Subcutaneous abdominal adipose tissue (tissue), 5 donors: ENCODE results near the gene ERC1.

ENCODE experiments used
- H3K27ac ChIP-seq: one replicate; pipeline ENCODE4 v1.7.0; 2013; ENCODE audit warnings: low read depth, mild to moderate bottlenecking, inconsistent platforms, low read length, moderate library complexity
- H3K27me3 ChIP-seq, 5 donors: one replicate each; pipeline ENCODE4 v1.7.0; 2013; ENCODE audit warnings: low read length in 5 of 5, inconsistent platforms in 1 of 5; ENCODE audit not compliant: control insufficient read depth in 5 of 5, insufficient read depth in 4 of 5
- H3K36me3 ChIP-seq, 5 donors: one replicate each; pipeline ENCODE4 v1.7.0; 2013; ENCODE audit warnings: low read length in 5 of 5; ENCODE audit not compliant: control insufficient read depth in 5 of 5, insufficient read depth in 5 of 5
- H3K4me1 ChIP-seq, 5 donors: one replicate each; pipeline ENCODE4 v1.7.0; 2013; ENCODE audit warnings: low read length in 5 of 5, mild to moderate bottlenecking in 3 of 5, moderate library complexity in 1 of 5; ENCODE audit not compliant: control insufficient read depth in 5 of 5, insufficient read depth in 5 of 5
- H3K4me3 ChIP-seq, 5 donors: one replicate each; pipeline ENCODE4 v1.7.0; 2013; ENCODE audit warnings: low read length in 5 of 5, low read depth in 1 of 5
- H3K9ac ChIP-seq, 5 donors: one replicate each; pipeline ENCODE4 v1.7.0; 2013; ENCODE audit warnings: low read length in 5 of 5, mild to moderate bottlenecking in 4 of 5, moderate library complexity in 3 of 5
- H3K9me3 ChIP-seq, 5 donors: one replicate each; pipeline ENCODE4 v1.7.0; 2013; ENCODE audit warnings: low read length in 5 of 5; ENCODE audit not compliant: control insufficient read depth in 5 of 5
- donor health status: healthy.
- donor health status: healthy.
- donor health status: healthy.
- donor health status: healthy.
- donor health status: healthy.

The ERC1 gene

GRCh38 chr12:1297639-1298175 lies 306.7 kb downstream of the ERC1 start:
- Histone ChIP-seq H3K27ac (no peak overlapping the region), H3K4me1 (no peaks in the 10 kb centered on the region), H3K27me3 (no peaks in the 10 kb centered on the region), H3K9ac (no peak overlapping the region), H3K36me3 (peaks cover 0 to 21% (median 2%) of the 10 kb centered on the region in 5 donors), H3K9me3 (no peaks in the 10 kb centered on the region), H3K4me3 (no peak overlapping the region)

- H3K27me3 ChIP-seq: no peaks in the 10 kb centered on the region
- no peak overlapping the region for H3K4me3 ChIP-seq
- no peak overlapping the region for H3K9ac ChIP-seq
- H3K9me3 ChIP-seq: no peaks in the 10 kb centered on the region
- H3K27ac ChIP-seq: no peak overlapping the region
- H3K4me1 ChIP-seq: peaks cover 0 to 10% (median 6%) of the 10 kb centered on the region in 5 donors
- H3K36me3 ChIP-seq: peaks cover 0 to 16% (median 0%) of the 10 kb centered on the region in 5 donors
These were observed 309.4 kb downstream of the ERC1 start for GRCh38 chr12:1300460-1300859.

GRCh38 chr12:1302201-1302870 lies 311.3 kb downstream of the ERC1 start:
- Histone ChIP-seq H3K4me1 (peaks cover 0 to 18% (median 13%) of the 10 kb centered on the region in 5 donors), H3K27ac (no peak overlapping the region), H3K9me3 (no peaks in the 10 kb centered on the region), H3K9ac (no peak overlapping the region), H3K27me3 (no peaks in the 10 kb centered on the region), H3K36me3 (peaks cover 0 to 16% (median 0%) of the 10 kb centered on the region in 5 donors), H3K4me3 (no peak overlapping the region)

- Histone ChIP-seq H3K4me1 (peaks cover 0 to 21% (median 15%) of the 10 kb centered on the region in 5 donors), H3K27me3 (no peaks in the 10 kb centered on the region), H3K4me3 (no peak overlapping the region), H3K36me3 (peaks cover 0 to 7% (median 0%) of the 10 kb centered on the region in 5 donors), H3K27ac (no peak overlapping the region), H3K9me3 (no peaks in the 10 kb centered on the region), H3K9ac (no peak overlapping the region)
These were observed 314.0 kb downstream of the ERC1 start for GRCh38 chr12:1305063-1305434.

GRCh38 chr12:1305791-1306500 lies 314.9 kb downstream of the ERC1 start:
- no peak overlapping the region for H3K4me3 ChIP-seq
- peaks cover 0 to 21% (median 15%) of the 10 kb centered on the region in 5 donors for H3K4me1 ChIP-seq
- peak overlapping the region in 1 of 5 donors; percentile 47 for H3K9ac ChIP-seq
- peaks cover 0 to 2% (median 0%) of the 10 kb centered on the region in 5 donors for H3K36me3 ChIP-seq
- H3K27me3 ChIP-seq: no peaks in the 10 kb centered on the region
- no peaks in the 10 kb centered on the region for H3K9me3 ChIP-seq
- H3K27ac ChIP-seq: no peak overlapping the region

GRCh38 chr12:1306817-1307216 lies 315.8 kb downstream of the ERC1 start:
- no peaks in the 10 kb centered on the region for H3K36me3 ChIP-seq
- H3K9me3 ChIP-seq: no peaks in the 10 kb centered on the region
- H3K4me1 ChIP-seq: peaks cover 0 to 21% (median 15%) of the 10 kb centered on the region in 5 donors
- no peak overlapping the region for H3K27ac ChIP-seq
- H3K27me3 ChIP-seq: no peaks in the 10 kb centered on the region
- no peak overlapping the region for H3K4me3 ChIP-seq
- no peak overlapping the region for H3K9ac ChIP-seq

- no peaks in the 10 kb centered on the region for H3K27me3 ChIP-seq
- H3K36me3 ChIP-seq: peaks cover 0 to 2% (median 0%) of the 10 kb centered on the region in 5 donors
- H3K4me1 ChIP-seq: peaks cover 0 to 21% (median 15%) of the 10 kb centered on the region in 5 donors
- no peaks in the 10 kb centered on the region for H3K9me3 ChIP-seq
- H3K27ac ChIP-seq: no peak overlapping the region
- no peak overlapping the region for H3K4me3 ChIP-seq
- H3K9ac ChIP-seq: no peak overlapping the region
These were observed 316.8 kb downstream of the ERC1 start for GRCh38 chr12:1307796-1308195.

GRCh38 chr12:1309613-1310012 lies 318.6 kb downstream of the ERC1 start:
- Histone ChIP-seq H3K4me3 (no peak overlapping the region), H3K9ac (no peak overlapping the region), H3K27ac (no peak overlapping the region), H3K36me3 (peaks cover 0 to 4% (median 0%) of the 10 kb centered on the region in 5 donors), H3K4me1 (peaks cover 0 to 21% (median 12%) of the 10 kb centered on the region in 5 donors), H3K27me3 (no peaks in the 10 kb centered on the region), H3K9me3 (peaks cover 0 to 4% (median 0%) of the 10 kb centered on the region in 5 donors)

- H3K36me3 ChIP-seq: peaks cover 0 to 4% (median 0%) of the 10 kb centered on the region in 5 donors
- H3K9me3 ChIP-seq: peaks cover 0 to 4% (median 3%) of the 10 kb centered on the region in 5 donors
- H3K4me3 ChIP-seq: no peak overlapping the region
- no peak overlapping the region for H3K9ac ChIP-seq
- H3K27ac ChIP-seq: no peak overlapping the region
- no peaks in the 10 kb centered on the region for H3K27me3 ChIP-seq
- H3K4me1 ChIP-seq: peaks cover 0 to 15% (median 5%) of the 10 kb centered on the region in 5 donors
These were observed 319.6 kb downstream of the ERC1 start for GRCh38 chr12:1310653-1311052.

GRCh38 chr12:1311145-1311544 lies 320.1 kb downstream of the ERC1 start:
- peaks cover 0 to 4% (median 3%) of the 10 kb centered on the region in 5 donors for H3K9me3 ChIP-seq
- H3K36me3 ChIP-seq: peaks cover 0 to 4% (median 0%) of the 10 kb centered on the region in 5 donors
- H3K4me3 ChIP-seq: no peak overlapping the region
- peaks cover 0 to 15% (median 5%) of the 10 kb centered on the region in 5 donors for H3K4me1 ChIP-seq
- H3K27me3 ChIP-seq: no peaks in the 10 kb centered on the region
- H3K27ac ChIP-seq: no peak overlapping the region
- H3K9ac ChIP-seq: no peak overlapping the region
